ENCODE measurements around the gene RARRES1.

The RARRES1 gene, protein sequence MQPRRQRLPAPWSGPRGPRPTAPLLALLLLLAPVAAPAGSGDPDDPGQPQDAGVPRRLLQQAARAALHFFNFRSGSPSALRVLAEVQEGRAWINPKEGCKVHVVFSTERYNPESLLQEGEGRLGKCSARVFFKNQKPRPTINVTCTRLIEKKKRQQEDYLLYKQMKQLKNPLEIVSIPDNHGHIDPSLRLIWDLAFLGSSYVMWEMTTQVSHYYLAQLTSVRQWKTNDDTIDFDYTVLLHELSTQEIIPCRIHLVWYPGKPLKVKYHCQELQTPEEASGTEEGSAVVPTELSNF

DNA sequence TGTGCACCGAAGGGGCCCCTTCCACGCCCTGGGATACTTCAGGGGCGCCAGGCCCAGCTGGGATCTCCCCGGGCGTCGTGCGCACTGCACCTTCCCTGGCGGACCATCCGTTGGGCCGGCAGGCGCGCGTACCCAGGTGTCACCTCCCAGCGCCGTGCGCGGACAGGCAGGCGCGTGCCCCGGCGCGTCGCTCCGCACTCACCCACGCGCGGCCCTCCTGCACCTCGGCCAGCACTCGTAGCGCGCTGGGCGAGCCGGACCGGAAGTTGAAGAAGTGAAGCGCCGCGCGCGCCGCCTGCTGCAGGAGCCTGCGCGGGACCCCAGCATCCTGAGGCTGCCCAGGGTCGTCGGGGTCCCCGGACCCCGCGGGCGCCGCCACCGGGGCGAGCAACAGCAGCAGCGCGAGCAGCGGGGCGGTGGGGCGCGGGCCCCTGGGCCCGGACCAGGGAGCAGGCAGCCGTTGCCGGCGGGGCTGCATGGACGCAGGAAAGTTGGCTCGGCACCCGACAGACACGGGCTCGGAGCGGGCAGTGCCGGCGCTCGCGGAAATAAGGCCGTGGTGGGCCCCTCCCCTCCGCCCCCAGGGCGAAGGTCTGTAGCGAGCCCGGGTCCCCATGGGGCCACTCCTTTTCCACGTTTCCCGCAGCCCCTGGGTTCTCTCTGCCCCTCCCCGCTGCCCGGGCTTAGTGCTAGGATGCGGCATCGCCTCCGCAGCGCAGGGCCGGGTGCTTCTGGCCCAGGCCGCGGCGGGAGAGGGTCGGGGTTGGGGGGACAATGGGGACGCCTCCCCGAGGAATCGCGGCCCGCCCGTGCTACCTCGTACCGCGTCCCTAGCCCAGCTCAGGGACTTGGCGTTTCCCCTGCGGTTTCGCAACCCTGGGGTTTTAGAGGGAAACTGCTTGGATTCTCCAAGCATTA, at the start of gene RARRES1:
Gene RARRES1, minus strand, starts transcription at position 520 of the 918 bp plus-strand sequence. Its CDS starts 42 bp downstream, at position 478.
- no peak for DNase-seq

DNA sequence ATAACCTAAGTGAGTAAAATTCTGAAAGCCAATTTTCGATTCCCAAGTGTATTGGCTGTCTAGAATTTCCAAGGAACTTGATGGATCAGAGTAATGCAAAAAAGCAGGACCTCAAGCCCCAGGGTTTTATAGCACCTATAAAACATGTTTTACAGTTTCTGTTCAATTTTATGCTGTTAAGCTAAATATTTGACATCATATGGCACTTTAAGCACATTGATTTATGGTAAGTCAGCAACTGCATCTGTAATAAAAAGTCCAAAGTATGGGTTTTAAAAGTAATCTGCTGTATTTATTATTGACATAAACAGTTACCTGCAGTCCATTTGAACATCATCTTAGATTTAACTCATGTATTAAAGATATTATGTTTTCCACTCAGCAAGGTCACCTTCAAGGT, 49.6 kb upstream of the RARRES1 start:
- DNase-seq: no peak

DNA sequence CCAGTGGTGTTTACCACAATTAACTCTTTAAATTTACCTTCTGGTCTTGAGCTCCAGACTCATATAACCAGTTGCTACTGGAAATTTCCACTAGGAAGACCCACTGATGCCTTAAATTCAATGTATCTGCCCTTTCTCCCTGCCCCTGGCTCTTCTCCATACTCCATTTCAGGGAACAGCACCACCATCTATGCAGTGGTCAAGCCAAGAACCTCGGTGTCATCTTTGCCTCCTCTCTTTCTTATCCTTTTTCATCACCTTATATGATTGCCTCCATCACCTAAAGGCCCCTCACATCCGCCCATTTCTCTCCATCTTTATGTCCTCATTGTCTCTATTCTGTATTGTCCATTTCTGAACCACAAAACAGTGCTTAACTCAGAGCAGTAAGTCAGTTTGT, 48.9 kb upstream of the RARRES1 start:
- no peak for DNase-seq

DNA sequence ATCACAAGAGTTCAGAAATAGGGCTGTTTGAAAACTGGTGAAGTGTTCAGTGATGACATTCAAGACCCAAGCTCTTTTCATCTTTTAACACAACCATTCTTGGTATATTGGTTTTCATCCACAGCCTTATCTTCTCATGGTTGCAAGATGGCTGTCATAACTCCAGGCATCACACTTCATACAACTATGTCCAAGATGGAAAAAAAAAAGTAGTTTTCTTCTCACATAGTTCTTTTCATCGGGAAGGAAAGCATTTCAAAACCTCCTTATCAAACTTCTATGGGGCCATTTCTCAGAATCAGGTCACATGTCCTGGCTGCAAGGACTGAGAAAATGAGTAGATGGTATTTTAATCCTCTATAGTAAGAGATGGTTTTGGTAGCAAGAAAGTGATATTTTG, 48.5 kb upstream of the RARRES1 start:
- no peak for DNase-seq

DNA sequence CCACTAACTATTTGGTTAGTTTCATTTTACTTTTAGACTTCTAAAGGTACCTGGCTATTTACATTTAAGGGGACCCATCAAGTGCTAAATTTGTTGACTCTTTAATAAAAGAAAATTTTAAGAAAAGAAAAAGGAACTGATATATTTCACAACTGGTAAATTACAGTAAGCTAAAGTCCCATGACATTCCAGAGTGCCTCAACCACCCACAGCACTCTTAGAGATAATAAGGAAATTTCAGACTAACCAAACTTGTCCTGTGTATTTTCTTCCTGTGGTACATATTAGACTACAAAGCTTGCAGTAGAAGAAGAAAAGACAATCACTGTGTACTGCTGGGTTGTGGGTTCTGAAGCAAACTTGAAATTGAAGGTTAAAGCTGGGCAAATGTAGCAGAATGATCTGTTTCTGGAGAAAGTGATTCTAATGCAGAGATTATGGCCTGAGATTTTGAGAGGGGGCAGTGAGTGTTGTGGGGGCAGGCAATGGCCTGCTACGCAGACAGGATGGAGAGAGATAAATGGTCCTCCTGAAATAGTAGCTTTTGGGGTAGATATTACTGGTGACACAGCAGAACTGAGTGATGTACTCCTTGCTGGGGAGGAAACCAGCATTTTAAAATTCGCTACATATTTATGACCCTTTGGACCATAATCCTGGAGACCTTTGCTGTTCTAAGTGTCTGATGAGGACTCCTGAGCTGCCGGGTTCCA, 45.1 kb upstream of the RARRES1 start:
- DNase-seq: no peak

DNA sequence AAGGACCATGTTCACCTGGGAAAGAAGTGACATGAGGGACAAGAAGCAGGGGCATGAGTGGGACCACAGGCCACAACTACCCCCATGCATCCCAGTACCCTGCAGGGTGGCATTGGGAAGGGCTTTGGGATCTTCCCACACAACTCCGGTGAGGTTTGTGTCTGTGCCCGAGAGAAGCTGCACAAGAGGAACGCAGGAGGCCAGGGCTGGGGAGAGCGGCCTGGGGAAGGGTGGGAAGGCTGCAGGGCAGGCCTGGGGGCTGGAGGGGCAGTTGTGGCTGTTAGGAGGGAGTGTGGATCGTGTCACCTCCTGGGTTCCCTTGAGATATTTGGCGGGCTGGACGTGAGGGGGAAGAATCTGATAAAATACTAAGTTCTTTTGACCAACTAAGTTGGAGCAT, 44.3 kb upstream of the RARRES1 start:
- DNase-seq: no peak

DNA sequence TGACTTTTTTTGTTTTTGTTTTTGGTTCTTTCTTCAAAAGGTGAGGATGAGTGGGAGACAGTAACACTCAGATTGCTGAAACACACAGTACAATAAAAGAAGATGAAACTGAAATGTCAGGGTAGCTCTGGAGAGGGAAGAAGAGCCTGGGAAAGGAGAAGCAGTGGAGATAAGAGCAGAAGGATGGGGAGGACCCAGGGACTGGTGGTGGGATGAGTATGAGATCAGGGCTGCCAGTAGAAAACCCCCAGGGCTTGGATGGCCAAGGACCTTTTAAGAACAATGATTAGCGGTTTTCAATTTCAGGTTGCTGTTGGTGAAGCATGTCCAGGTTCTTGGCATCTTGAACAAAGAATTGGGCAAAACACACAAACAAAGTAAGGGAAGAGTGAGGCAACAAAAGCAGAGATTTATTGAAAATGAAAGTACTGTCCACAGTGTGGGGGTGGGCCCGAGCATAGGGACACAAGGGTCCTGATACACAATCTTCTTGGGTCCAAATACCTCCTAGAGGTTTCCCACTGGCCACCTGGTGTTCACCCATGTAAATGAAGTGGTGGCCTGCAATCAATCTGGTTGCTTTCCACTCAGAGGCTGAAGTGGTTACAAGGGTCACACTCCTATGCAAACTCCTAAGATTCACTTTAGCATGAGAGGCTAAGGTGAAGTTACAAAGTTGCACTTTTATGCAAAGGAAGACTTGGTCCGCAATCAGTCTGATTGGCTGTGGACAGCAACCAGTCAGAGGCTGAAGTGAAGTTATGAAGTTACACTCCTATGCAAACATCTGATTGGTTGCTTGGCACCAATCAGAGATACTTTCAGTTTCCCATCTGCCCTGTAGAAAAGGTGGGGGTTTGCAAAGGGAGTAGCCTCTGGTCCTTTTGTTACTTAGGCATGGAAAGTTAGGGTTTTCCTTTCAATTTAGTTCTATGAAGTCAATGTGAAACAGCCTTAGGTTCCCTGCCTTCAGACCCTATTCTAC, 43.5 kb upstream of the RARRES1 start:
- no peak for DNase-seq

DNA sequence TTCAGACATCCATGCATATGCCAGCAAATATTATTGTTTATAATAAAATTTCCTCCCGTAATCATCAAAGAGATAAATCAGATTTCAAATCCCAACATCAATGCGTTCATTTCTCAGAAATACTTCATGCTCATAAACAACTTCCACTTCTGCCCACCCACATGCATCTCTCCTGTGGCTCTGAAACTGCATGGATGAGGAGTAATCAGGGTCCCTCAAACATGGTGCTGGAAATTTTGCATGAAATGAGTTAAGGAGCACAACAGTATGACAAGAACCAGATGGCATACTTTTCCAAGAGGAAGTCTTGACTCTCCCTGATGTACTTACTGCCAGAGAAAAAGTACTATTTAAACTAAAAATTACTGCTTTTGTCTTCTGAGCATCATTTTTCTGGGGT, 42.7 kb upstream of the RARRES1 start:
- DNase-seq: no peak

DNA sequence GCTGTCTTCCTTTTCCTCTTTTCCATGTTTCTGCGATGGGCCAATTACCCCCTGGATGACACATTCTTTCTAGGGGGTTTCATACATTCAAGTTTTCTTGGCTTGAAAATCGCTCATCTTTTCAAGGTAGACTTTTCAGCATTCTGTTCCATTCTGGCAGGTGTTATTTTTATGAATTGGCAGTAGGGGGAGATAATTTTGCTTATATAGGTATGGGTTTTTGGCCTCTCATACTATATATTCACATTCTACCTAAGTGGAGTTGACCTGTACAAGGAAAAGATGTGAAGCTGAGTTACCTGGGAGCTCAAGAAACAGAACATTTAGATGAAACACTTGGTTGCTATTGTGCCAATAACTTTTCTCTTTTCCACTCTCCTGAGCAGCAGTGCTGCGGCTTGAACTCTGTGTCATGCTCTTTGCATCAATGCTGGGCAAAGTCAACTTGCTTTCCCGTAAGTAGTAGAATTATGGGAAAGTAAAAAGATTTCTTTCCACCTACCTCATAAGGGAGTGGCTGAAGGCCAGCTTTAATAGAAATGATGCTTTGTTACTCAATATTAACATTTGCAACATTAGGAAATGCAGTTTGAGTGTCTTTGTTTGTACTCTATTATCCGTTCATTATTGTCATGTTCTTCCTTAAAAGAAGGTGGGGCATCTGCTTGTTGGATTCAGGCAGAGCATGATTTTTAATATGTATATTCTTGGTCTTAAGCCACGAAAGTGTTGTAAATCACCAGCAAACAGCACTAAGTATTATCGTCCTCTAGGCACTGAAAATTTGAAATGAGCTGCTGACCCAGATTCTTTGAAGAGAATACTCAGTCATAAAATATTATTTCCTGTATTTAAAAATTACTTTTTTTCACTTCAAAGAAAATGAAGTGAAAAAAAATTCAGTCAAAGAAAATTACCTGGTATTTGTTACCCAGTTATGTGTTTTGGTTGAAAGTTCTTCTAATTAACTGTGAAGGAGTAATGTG, 41.9 kb upstream of the RARRES1 start:
- DNase-seq: no peak

DNA sequence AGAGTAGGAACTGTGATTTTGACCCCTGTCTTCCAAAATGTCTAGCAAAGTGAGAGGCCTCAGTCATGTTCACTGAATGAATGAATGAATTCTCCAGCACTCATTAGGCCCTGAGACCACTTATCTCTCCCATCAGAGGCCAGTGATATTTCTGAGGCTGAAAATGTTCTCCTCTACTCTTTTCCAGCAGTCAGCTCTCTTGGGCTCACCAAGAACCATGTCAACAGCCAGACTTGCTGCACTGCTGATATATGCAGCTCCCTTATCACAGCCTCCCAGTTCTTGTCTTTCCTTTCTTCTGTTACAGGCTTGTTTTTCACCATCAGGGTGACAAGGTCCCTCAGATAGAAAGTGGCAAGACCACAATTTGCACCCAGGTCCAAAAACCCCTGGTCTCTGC, 40.9 kb upstream of the RARRES1 start:
- no peak for DNase-seq

DNA sequence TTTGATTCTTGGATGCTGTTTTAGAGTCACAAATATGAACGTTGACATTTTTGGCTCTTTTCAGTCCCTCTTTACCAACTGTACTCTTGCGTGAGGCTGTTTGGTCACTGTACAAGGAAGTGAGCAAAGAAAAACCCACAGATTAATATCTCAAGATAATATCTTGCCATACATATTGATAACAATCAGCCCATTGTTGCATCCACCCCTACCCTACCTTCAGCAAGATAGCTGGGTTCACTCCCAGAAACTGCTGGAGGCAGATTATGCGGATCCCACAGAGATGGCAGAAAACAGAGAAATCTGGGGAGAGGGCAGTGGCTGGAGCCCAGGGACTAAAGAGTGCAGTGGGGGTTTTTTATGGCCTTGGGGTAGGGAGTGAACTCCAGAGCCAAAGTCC, 39.7 kb upstream of the RARRES1 start:
- no peak for DNase-seq

DNA sequence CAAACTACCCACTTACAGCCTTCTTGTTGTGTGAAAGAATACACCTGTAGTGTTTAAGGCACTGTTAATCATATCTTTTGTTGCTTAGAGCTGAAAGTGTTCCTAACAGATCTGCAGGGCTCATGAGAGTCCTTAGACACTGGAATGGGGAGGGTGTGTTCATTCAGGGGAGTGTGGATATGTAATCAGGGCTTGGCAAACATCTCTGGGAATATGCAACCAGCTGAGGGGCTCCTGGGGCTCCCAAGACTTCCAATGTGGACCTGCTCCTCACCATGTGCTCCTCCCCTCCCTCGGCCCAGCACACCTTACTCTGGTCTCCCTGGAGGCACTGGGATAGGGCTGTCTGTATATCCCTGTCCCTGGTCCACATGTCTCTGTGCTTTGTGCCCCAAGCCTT, 39.3 kb upstream of the RARRES1 start:
- DNase-seq: no peak

DNA sequence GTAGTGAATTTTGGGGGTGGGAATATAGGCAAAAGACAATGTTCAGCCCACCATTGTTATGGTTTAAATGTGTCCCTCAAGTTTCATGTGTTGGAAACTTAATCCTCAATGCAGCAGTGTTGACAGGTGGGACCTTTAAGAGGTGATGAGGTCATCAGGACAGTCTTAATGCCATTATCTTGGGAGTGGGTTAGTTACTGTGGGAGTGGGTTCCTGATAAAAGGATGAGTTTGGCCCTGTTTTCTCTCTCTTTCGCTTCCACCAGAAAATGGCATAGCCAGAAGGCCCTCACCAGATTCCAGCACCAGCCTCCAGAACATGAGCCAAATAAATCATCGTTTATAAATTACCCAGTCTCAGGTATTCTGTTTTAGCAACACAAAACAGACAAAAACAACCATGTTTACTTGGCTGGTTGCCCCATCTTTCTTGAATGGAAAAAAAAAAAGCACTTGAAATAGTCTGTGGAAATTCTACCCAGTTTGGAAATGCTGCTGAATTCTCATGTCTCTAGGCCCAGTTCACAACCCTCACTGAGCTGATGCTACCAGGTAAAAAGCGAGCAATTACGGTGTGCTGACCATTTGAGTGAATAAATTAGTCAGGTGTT, 38.6 kb upstream of the RARRES1 start:
- no peak for DNase-seq

DNA sequence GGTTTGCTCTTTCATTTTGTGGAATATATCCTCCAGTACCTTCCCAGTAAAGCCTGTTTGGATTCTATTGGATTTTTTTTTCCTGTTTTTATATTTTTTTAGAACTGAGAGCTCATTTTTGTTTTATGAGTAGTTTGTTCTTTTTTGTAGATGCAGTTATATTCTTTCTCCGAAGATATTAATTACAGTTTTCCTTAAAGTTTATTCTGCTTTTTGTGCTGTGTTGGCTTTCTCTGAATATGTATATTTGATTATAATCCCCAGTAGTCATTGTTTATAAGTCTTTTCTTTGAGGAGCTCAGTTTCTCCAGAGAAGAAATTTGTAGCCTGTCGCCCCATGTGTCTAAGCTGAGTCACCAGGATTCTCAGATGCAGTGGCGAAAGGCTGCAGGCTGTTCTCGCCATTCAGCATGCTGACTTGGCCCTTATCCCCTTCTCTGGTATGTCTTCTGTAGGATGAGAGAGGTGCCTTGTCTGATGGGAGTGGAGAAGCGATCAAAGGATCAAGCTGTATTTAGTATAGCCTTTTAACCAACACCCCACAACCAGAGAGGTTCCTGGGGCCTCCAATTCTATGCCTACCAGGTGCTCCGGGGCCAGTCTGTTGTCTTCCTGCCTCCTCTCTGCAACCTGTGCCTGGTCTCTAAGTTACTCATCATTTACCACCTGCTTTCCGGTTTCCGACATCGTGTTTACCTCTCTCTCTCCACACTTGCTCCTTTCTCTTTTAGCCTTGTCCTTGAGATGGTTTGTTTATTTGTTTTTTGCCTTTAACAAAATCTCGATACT, 37.9 kb upstream of the RARRES1 start:
- DNase-seq: no peak

DNA sequence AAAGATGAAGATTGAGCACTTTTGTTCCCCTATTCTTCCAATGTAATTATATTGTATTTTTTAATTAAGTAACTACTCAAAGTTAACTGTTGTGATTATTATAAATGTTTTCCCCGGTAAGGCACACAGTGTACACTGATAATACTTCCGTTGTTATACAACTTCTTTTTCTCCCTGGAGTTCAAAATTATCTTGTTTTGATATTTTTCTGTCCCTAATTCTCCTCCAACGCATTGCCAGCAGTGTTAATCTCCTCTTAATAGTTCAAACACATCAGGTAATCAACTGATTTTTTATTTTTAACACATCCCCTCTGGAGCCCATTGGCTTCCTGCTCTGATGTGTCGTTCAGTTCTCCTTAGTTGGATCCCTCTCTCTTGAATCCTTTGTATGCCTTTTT, 37.3 kb upstream of the RARRES1 start:
- no peak for DNase-seq

DNA sequence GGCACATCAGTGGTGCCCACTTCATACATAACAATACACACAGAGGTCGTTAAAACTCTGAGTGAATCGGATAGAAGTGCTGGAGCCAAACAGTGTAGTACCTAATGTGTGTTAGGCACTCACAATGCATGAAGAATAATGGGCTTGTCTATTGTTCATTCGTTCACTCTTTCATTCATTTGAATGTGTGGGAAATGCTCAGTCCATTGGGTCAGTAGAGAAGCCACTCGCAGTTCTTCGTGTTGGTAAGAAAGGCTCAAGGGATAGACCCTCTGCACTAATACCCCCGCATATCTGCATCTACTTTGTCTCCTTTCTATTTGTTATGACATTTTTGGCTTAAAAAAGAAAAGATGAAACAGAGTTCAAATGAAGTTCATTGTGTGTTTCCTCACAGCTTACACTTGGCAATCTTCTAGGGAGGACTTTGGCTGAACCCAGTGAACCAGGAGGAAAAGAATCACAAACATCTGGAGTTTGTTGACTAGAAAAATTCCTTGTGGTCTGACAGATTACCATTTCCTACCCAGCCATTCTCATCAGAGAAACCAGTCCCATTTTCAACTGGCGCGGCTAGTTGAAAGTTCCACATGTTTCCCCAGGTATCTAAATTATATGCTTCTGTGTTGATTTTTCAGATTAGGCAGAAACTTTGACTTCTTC, 36.8 kb upstream of the RARRES1 start:
- DNase-seq: no peak

DNA sequence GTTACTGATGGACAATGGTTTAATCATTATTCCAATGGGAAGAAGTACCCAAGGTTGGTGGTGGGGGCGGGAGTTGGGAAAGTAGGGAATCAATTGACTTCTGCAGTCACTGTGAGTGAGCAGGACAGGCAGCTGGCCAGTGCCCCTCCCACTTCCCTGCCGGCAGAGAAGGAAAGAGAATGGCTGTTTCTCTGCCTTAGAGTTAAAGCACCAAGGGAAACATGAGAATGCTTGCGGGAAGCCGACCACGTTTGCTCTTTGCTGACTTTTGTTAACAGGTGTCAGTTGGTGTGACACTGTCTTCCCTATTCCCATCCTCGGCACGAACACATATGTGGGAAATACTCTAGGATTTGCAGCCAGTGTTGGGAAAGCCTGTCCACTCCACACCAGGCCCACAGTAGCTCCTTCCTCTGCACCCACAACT, 36.1 kb upstream of the RARRES1 start:
- DNase-seq: no peak

DNA sequence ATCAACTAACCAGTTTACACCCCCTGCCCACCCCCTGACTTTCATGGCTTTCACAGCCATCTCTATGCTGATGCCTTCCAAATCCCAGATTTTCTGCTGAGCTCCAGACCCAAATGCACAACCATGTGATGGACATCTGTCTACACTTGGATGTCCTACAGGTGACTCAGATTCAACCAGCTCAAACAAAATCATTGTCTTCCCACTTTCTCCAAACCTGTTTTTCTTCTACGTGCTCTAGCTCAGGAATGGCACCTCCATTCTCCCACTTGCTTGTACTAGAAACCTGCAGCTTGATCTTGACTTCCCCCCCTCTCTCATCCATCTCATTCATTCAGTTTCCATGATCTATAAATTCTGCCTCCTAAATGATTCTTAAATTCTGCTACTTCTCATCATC, 34.1 kb upstream of the RARRES1 start:
- no peak for DNase-seq

DNA sequence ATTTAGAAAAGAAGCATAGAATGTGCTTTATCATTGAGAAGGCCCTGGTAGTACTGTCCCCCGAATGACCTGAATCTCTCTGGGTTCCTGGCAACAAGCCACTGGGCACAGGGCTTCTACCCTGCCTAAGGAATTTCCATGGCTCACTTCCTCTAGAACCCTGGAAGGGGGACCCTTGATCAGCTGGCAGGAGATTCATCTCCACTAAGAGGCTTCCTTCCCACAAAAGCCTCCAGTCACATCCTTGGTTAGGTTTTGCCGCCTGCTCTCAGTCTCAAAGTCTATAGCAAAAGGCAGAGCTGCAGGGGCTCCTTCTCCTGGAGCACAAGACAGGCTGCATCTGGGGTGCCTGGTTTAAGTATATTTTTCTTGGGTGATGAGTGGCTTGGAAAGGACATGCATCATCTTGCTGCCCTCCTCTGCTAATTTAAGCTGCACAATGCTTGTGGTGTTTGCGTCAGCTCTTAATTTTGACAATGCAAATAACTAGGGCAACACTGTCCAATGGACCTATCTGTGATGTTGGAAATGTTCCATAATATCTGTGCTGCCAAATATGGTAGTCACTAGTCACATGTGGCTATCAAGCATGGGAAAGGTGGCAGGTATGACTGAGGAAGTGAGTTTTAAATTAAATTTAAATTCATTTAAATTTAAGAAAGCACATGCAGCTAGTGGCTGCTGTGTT, 33.4 kb upstream of the RARRES1 start:
- DNase-seq: no peak
